SK-N-MC (cell line): ENCODE data around the gene FAM114A1.

Experiments used
- DNase-seq: peaks from one replicate; pipeline ENCODE4 v3.0.0-alpha.2; 2011; ENCODE audit warnings: low read depth, low spot score
- H3K27ac ChIP-seq: fragments of 200-600 bp; sonication (generic); 2 replicates; pipeline ENCODE4 v1.5.1; 2016; ENCODE audit warnings: mixed run types
- H3K36me3 ChIP-seq: fragments of 200-600 bp; sonication (generic); 2 replicates; pipeline ENCODE4 v1.6.1; 2017; ENCODE audit warnings: antibody characterized with exemption, low read length, mixed read lengths; ENCODE audit not compliant: insufficient read depth
- H3K4me3 ChIP-seq: fragments of 200-600 bp; sonication (generic); 2 replicates; pipeline ENCODE4 v1.5.1; 2016
- H3K9ac ChIP-seq: fragments of 200-600 bp; sonication (generic); 2 replicates; pipeline ENCODE4 v1.8.0; 2017; ENCODE audit warnings: mixed run types, mixed read lengths; ENCODE audit not compliant: insufficient read length
- H3K9me3 ChIP-seq: fragments of 200-600 bp; sonication (generic); 2 replicates; pipeline ENCODE4 v1.6.1; 2017; ENCODE audit warnings: low read depth, mild to moderate bottlenecking, antibody characterized with exemption, low read length, moderate library complexity, mixed read lengths
- EZH2 ChIP-seq: fragments of 200-600 bp; sonication (generic); IDR thresholded peaks from one replicate; pipeline ENCODE4 v1.6.1; 2017; ENCODE audit warnings: antibody characterized with exemption
- FOXP2 ChIP-seq: optimal IDR thresholded peaks from 2 replicates; pipeline ENCODE3; 2011; ENCODE audit warnings: mild to moderate bottlenecking, moderate library complexity; ENCODE audit not compliant: insufficient read depth; ENCODE audit errors: extremely low read length, control extremely low read depth
- POLR2AphosphoS5 ChIP-seq: IDR thresholded peaks from 2 replicates; pipeline ENCODE4 v1.6.1; 2012; ENCODE audit warnings: mild to moderate bottlenecking, low read depth, low read length, borderline replicate concordance

The FAM114A1 gene

DNA sequence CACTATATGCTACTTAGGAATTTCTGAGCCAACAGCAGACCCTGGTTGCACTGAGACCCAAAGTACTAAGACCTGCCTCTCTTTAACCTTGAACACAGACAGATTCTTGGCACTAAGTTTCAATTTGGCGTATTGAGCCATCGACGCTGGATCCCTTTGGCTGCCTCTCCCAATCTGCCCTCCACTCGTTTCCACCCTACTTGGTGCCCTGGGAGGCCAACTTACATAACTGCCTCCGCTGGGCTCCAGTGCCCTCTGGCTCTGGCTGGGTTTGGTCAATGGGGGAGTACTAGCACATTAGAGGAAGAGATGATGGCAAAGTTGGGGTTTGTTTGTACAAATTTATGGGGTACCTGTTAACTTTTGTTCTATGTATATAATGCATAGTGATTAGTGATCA, 101.1 kb downstream of the FAM114A1 start:
- Histone ChIP-seq H3K36me3 (no peaks in the 10 kb centered on the region), H3K9me3 (no peaks in the 10 kb centered on the region), H3K27ac (no peak overlapping the region), H3K9ac (no peak overlapping the region), H3K4me3 (no peak overlapping the region)
- no peak for DNase-seq
- TF ChIP-seq POLR2AphosphoS5 (no peak), FOXP2 (no peak), EZH2 (no peak)

DNA sequence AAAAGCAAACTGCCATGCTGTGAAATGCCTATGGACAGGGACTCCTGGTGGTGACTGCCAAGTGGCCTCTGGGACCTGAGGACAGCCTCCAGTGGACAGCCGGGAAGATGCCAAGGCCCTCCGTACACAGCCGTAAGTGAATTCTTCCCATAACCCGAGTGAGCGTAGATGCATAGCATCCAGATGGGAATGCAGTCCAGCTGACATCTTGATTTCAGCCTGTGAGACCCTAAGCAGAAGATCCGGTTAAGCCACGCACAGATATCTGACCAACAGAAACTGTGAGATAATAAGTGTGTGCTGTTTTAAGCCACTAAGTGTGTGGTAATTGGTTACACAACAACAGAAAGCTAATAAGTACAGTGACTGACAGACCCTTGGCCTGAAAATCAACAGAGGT, 108.7 kb downstream of the FAM114A1 start:
- Histone ChIP-seq H3K36me3 (no peaks in the 10 kb centered on the region), H3K9ac (no peak overlapping the region), H3K27ac (no peak overlapping the region), H3K4me3 (no peak overlapping the region), H3K9me3 (no peaks in the 10 kb centered on the region)
- DNase-seq, result no peak
- TF ChIP-seq FOXP2 (no peak), EZH2 (no peak), POLR2AphosphoS5 (no peak)

DNA sequence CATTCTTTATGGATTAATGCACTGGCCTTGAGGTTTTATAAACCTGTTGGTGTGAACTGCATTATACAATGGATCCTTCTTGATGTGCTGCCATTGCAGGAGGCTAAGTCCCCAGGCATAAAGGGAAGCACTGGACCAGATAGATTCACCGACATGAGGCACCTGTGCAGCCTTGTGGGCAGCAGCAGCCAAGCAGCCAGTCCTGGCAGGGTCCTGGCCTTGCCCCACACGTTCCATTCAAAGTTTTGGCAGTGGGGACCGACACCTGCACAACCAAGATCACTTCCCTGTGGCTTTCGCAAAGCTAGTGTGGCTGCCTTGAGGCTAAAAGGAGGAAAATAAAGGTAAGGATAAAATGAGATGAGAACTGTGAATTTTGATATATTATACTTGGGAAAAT, 111.5 kb downstream of the FAM114A1 start:
- no peak for DNase-seq
- Histone ChIP-seq H3K4me3 (no peak overlapping the region), H3K9ac (no peak overlapping the region), H3K9me3 (no peaks in the 10 kb centered on the region), H3K27ac (no peak overlapping the region), H3K36me3 (no peaks in the 10 kb centered on the region)
- TF ChIP-seq EZH2 (no peak), FOXP2 (no peak), POLR2AphosphoS5 (no peak)

DNA sequence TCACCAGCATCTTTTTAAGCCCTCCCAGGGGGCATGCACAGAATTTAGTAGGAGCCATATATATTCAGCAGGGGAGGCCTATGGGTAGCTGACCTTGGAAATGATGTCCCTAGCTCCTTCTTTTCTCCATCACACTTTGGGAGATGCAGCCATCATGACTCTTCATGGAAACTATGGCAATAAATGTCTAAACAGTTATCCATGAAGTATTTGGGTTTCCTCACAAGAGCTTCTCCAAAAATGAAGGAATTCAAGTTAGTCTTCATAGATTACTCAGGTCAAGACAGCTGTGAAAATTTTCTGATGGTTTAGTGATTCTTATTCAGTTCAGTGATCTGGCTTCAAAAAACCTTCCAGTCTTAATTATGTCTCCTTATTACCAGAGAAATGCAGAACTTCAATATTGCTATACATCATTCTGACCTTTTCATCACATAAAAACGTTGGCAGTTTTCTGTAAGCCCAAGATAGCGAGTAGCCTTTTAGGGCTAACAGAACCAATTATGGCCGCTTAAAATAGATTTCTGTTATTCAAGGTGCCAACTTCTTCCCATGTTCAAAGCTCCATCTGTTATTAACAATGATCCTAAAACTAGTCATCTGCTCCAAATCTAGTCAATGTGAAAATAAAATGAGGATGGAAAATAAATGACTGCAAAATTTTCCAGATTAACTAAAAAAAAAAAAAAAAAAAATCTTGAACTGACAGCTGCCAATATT, 112.1 kb downstream of the FAM114A1 start:
- Histone ChIP-seq H3K36me3 (no peaks in the 10 kb centered on the region), H3K27ac (no peak overlapping the region), H3K9me3 (no peaks in the 10 kb centered on the region), H3K4me3 (no peak overlapping the region), H3K9ac (no peak overlapping the region)
- TF ChIP-seq POLR2AphosphoS5 (no peak), EZH2 (no peak), FOXP2 (no peak)
- no peak for DNase-seq

DNA sequence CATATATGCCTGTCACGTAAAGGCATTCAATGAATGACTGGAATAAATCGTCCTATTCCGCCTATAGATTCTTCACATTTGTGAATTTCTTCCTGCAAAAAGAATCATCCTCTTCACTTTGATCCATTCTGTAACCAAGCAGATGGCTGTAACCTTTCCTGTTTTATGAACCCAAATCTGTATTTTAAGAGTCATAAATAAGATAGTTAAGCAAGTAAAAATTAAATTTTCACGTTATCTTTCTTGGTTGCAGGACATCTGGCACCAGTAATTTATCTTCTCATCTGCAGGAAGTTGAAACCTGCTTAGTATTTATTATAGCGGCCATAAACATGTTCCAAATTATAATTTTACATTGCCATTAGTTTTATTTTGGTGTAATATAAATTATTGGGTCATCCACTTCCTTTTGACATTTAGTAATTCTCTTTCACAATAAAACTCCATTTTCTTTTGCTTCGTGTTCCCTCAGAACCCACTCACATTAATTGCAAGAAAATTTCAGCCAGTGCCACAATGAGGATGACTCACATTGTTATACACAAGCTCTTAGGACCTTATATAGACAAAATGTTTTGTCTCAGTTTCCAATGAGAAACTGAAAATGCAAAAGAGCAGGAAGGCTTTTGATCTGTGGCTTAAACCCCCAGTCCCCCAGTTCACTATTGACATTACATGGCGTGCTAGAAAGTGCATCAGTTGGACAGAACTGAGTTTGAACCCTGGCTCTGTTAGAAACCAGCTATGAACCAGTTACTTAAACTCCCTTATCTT, 113.5 kb downstream of the FAM114A1 start:
- no peak for DNase-seq
- no peaks in the 10 kb centered on the region for H3K36me3 ChIP-seq
- no peak overlapping the region for H3K9ac ChIP-seq
- H3K9me3 ChIP-seq, result no peaks in the 10 kb centered on the region
- TF ChIP-seq POLR2AphosphoS5, result no peak
- no peak for TF ChIP-seq EZH2
- no peak for TF ChIP-seq FOXP2
- H3K4me3 ChIP-seq, result no peak overlapping the region
- H3K27ac ChIP-seq, result peak overlapping the region; percentile 36; the same call in 1 of the 2 replicates

DNA sequence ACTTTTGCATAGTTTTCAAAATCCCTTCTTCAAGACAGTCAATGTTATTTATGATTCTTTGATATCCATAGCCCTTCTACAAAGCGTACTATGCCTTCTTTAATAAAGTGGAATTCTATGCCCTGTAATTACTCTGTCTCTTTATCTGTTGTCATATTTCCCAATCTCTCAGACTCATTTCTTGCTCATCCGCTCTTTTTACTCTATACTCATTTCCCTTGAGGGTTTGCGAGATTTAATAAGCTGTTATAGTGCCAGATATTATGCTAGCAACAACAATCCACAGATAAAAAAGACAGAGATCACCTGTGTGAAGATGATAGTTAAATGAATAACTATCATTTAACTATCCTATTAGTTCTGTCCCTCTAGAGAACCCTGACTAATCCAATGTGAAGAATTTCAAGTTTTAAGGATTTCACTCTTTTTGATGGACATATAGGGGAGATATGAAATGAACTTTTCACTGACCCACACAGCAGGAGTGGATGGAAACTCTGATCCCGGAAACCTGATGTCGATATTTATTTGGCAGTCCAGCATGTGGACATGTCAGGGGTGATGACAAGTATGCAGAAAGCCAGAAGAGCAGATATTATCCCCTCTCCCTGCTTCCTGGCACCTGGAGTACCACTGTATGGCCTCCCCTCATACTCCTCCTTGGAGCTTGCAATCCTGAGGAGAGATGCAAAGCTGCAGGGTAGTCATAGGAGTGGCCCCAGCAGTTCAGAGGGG, 114.9 kb downstream of the FAM114A1 start:
- no peak overlapping the region for H3K27ac ChIP-seq
- no peak for DNase-seq
- no peak overlapping the region for H3K9ac ChIP-seq
- H3K9me3 ChIP-seq, result no peaks in the 10 kb centered on the region
- H3K4me3 ChIP-seq, result no peak overlapping the region
- TF ChIP-seq POLR2AphosphoS5 (no peak), EZH2 (no peak), FOXP2 (no peak)
- H3K36me3 ChIP-seq, result no peaks in the 10 kb centered on the region

DNA sequence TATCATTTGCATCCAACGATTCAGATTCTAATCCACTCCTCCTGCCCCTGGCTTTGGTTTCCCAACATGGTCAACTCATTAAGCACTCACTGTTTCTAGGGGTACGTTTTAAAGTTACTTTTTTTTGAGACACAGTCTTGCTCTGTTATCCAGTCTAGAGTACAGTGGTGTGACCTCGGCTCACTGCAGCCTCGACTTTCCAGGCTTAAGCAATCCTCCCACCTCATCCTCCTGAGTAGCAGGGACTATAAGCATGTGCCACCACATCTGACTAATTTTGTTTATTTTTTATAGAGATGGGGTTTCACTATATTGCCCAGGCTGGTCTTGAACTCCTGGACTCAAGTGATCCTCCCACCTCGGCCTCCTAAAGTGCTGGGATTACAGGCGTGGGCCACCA, 115.7 kb downstream of the FAM114A1 start:
- H3K9ac ChIP-seq, result no peak overlapping the region
- H3K9me3 ChIP-seq, result no peaks in the 10 kb centered on the region
- H3K4me3 ChIP-seq, result no peak overlapping the region
- H3K36me3 ChIP-seq, result no peaks in the 10 kb centered on the region
- TF ChIP-seq FOXP2 (no peak), EZH2 (no peak), POLR2AphosphoS5 (no peak)
- no peak for DNase-seq
- H3K27ac ChIP-seq, result no peak overlapping the region
